ENCODE results near the gene ORAI2. TPM values are rescaled to one million over a fixed set of nuclear protein-coding genes. Genes with fewer than 3 reads are reported as not detected.

ORAI2 gene
- total and polyA plus RNA-seq, 2 of the 13 experiments (the other 11 are each of a cell fraction or from before 2014, with no cell fraction given) = 3.0 to 6.0 TPM

GRCh38 chr7:102457352-102457924, 24.1 kb downstream of the ORAI2 start:
- Histone ChIP-seq H3K27me3 (ENCODE audit: control insufficient read depth in 1 of 2, insufficient read depth in 2 of 2, low read length in 2 of 2) (no peaks in the 10 kb centered on the region), H4K20me1 (ENCODE audit: insufficient read depth, low read length) (no peaks in the 10 kb centered on the region), H3K79me2 (ENCODE audit: insufficient read depth, low read length) (peaks cover 1% of the 10 kb centered on the region), H3K4me1 (ENCODE audit: insufficient read depth, low read length) (0 out of 2 replicates have a peak, but pooled peaks cover 1% of the 10 kb centered on the region), H3K36me3 (replicated peaks in 1 of 2; ENCODE audit: control insufficient read depth in 1 of 2, insufficient read depth in 2 of 2, low read length in 2 of 2) (peaks cover 9 to 12% of the 10 kb centered on the region in 2 experiments; a peak in 3 of 5 replicates), H2AFZ (ENCODE audit: low read length) (no peak overlapping the region), H3K9ac (ENCODE audit: insufficient read depth, low read depth, low read length) (no peak overlapping the region), H3K27ac (ENCODE audit: extremely low read length, insufficient read depth, low read length) (no peak overlapping the region), H3K9me3 (ENCODE audit: low read length) (no peaks in the 10 kb centered on the region), H3K4me3 (replicated peaks in 1 of 3; ENCODE audit: insufficient read depth in 1 of 3, low read depth in 2 of 3, low read length in 3 of 3) (no peak overlapping the region), H3K4me2 (ENCODE audit: low read depth, low read length) (no peak overlapping the region)
- no peak for FAIRE-seq
- ATAC-seq = no peak
- intact Hi-C loops (cut with micrococcal nuclease; ENCODE audit: unreplicated experiment) = no loop called here
- WGBS (ENCODE audit: low lambda C conversion rate) = 94% methylated on average over 17 of the region's 40 CpGs
- in situ Hi-C loops (cut with HindIII; ENCODE audit: extremely low pct_ligation_motif_present, low pct_unique_long_range_greater_than_20kb) = no loop called here
- ChIA-PET CTCF (ENCODE audit: low intra/inter-chr PET ratio, low total read pairs) (no interaction called here), POLR2A (no interaction called here)
- no TSS peak for BruUV-seq (replicated peaks)
- no peak for DNase-seq (ENCODE audit: low spot score)
- TF ChIP-seq ZNF609 (CRISPR knock-in tag; IDR thresholded peaks at IDR 0.05; ENCODE audit: borderline replicate concordance) (no peak), TCF7L2 (IDR thresholded peaks at IDR 0.05; ENCODE audit: low read depth, low read length) (no peak), MEF2D (CRISPR knock-in tag; IDR thresholded peaks at IDR 0.05) (no peak), AGO2 (optimal IDR thresholded peaks at IDR 0.05; ENCODE audit: low read depth, low read length) (peak; percentile 22), RBFOX2 (IDR thresholded peaks at IDR 0.05; ENCODE audit: low read depth, low read length) (peak; percentile 34; the same call in 1 of the 2 replicates), SUZ12 (IDR thresholded peaks at IDR 0.05; ENCODE audit: low read depth, low read length) (no peak), PBX3 (CRISPR knock-in tag; IDR thresholded peaks at IDR 0.05; ENCODE audit: borderline replicate concordance) (no peak), TEAD2 (CRISPR knock-in tag; IDR thresholded peaks at IDR 0.05) (no peak), ERF (CRISPR knock-in tag; IDR thresholded peaks at IDR 0.05) (no peak), ZNF282 (IDR thresholded peaks at IDR 0.05; ENCODE audit: partially characterized antibody) (no peak)

Measured in HepG2 (cell line).